T-helper 2 cell treated with Interferon-gamma antibody and Interleukin-4, amounts not matched to agents 100 ng/mL and 5 ng/mL, for 36 hours (primary cell): ENCODE data around the gene MME. TPM values are rescaled to one million over a fixed set of nuclear protein-coding genes. Genes with fewer than 3 reads are reported as not detected.
"Not testable (repeated sequence)": the region's sequence is repeated elsewhere in the genome, so short reads cannot be mapped to it uniquely, and the experiment has no call there.

Source experiments
- intact Hi-C: fragments of 100-400 bp; cut with micrococcal nuclease; formaldehyde crosslinking; loops from one replicate; pipeline ENCODE4 v1.15.1; 2023
- total RNA-seq: library from RNA; stranded (reverse); gene quantifications from 2 replicates; pipeline ENCODE4 v1.2.3, GENCODE V29; 2022

MME gene
- total RNA-seq, 1 donor from 2014 or later, result not detected

DNA sequence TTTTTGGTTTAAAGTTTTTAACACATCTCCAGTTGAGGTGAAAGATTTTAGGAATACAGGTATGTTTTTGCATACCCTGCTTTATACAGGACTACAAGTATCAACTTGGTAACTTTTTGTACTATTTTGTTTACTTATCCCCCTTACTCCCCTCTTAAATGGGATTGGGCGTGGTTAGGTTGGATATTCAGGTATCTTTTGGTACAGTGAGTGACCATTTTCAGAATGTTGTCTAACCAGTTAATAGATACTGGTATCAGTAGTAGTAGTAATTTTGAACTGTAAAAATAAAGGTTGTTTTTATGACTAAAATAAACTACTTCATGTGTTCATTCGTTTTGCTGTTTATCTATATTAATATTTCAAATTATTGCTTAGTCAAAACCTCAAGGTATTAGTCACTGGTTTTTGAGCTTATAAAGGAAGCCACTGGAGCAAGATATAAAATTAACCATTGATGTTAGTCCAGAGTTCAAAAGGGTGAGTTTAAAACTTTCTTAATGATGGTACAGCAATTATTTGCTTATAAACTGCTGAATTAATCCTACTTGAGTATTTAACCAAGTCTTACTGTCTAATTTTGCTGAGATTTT is 3.3 kb downstream of the MME start:
- intact Hi-C loops, result no loop called here

DNA sequence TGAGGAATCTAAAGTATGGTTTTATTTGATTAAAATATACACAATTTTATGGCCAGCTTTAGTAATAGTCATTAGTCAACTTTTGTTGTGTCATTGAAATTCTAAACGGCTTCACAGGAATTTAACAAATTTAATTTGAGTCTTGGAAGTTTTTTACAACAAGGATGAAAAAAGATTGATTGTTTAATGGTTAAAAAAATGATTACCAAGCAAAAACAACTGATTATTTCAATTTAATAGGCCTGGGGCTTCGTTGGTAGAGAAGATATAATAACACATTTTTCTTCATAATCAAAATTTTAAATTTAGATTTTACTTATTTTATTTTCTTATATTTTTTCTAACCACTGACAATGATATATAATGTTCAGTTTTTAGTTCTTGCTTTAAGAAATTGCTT is 4.4 kb downstream of the MME start:
- intact Hi-C loops, result no loop called here

DNA sequence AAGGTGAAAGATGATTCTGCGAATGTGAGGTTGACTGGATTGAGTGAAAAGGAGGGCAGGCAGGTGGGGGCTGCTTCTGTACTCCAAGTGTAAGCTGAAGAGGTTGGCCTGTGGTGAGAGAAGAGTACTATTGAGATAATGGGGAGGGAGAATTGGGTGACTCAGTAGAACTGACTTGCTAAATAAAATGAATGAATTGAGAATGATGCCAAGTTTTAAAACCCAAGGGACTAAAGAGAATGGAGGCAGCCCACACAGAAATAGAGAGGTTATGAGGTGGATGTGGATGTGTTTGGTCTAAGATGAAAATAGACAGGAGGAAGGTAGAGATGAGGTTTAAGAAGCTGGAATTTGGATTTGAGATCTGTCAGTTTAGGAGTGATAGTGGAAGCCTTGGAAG is 5.9 kb downstream of the MME start:
- intact Hi-C loops, result no loop called here

DNA sequence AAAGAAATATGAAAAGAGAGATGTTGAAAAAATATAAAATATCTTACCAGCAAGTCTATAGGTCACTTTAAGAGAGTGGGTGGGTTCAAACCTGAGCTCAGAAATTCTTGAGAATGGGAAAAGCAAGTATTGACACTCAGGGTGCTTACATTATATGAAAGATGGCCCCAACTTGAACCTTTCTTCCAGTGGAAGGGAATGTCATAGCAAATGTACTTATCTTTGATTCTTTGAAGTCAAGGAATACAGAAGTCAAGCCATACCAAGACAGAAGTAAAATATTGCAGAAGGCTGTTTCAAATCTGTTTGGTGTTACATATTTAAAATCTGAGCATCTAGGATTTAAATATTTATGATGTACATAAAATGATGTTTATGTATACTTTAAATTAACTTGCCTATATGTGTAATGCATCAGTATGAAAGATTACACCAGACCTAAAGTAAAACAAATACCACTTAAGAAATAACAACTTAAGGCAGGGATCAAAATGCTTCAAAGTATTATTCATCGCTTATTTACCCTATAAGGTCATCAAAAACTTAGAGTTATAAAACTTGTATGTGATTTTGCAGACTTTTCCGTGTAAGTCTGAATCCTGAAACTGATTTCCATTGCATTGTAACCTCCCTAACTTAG is 8.7 kb downstream of the MME start:
- intact Hi-C loops, result no loop called here

DNA sequence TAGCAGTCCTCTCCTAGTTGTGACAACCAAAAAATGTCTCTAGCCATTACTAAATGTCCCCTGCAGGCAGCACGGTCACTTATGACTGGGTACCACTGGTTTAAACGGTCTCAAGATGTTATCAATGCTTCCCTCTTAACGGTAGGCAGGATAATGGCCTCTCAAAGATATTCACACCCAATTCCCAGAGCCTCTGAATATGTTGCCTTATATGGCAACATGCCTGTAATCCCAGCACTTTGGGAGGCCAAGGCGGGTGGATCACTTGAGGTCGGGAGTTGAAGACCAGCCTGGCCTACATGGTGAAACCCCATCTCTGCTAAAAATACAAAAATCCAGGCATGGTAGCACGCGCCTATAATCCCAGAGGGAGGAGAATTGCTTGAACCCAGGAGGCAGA is 9.4 kb downstream of the MME start:
- intact Hi-C loops, result no loop called here

DNA sequence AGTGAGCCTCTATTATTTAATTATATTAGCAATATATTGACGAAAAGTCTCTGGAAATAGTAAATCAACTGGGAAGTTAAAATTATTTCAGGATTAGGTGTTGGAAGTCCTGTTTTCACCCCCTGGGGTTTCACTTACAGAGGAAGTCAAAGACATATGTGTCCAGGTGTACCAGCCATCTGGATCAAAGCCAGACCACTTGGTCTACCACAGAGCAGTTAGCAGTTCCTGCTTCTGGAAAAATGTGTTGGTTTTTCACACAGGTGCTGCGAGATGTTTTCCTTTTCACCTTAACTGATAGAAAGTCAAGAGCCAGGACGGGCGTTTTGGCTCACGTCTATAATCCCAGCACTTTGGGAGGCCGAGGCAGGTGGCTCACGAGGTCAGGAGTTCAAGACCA is 13.1 kb downstream of the MME start:
- intact Hi-C loops, result no loop called here

DNA sequence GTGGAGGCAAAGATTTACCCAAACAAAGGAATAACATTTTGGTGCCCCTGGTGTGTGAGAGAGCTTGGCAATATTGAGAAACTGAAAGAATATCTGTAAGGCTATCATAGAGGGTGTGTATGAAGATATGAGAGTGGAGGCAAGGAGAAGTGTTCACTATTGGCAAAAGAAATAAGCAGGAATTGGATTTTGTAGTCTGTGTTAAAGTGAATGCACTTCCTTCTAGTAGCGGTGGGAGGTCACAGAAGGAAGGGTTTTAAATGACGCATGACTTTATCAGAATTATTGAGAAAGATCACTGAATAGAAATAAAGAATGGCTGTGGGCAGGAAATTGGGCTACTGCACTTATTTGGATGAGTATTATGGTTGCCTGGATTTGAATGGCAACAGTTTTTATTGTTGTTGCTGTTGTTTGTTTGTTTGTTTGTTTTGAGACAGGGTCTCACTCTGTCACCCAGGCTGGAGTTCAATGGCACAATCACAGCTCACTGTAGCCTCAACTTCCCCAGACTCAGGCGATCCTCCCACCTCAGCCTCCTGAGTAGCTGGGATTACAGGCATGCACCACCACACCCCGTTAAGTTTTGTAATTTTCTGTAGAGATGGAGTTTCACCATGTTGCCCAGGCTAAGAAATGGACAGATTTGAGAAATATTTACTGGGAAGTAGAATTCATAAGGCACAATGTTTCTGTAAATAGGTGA is 16.3 kb downstream of the MME start:
- intact Hi-C loops, result no loop called here

DNA sequence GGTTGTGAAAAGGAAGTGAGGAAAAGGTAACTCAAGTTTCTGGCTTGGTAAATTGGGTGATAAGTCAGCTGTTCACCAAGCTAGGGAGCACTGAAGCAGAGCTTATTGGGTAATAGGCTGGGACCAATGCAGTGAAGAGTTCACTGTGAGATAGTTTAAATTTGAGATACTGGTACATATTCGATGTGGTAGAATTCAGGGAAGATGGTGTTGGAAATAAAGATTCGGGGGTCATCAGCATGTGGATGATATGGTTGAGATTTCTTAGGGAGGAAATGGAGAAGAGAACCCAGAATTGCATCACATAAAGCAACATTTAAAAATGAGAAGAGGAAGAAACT is 16.9 kb downstream of the MME start:
- intact Hi-C loops, result no loop called here

DNA sequence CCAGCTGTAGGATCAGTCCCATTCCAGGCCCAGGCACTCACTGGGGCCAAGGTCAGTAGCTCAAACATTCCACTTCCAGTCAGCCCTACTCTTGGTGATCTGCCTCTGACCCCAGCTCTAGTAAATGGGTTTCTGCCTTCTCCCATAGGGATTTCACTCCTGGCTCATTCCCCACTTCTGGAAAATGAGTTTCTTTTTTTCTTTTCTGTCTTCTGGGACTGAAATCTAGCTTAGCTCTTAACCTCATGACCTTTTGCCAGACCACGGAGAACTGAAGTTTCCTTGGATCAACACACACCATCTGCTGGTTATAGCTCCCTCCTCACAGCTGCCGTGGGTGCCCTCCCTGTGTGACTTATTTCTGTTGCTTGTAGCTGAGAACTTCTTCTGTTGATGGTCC is 21.3 kb downstream of the MME start:
- intact Hi-C loops, result no loop called here

DNA sequence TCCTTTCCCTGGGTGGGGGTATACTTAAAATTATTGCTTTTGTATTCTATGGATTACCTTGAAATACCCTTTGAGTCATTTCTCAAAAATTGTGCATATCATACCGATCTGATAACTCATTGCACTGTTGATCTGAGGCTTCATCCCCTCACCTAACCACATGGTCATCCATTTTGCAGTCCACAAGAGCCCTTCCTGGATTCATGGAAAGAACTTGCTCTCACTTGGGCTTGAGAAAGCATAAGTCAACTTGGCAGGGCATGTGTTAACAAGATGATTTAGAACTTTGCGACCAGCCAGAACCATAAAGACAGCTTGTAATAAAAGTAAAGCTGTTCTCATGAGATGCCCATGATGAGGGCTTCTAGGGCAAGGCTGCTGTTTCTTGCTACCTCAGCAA is 22.2 kb downstream of the MME start:
- intact Hi-C loops, result no loop called here

DNA sequence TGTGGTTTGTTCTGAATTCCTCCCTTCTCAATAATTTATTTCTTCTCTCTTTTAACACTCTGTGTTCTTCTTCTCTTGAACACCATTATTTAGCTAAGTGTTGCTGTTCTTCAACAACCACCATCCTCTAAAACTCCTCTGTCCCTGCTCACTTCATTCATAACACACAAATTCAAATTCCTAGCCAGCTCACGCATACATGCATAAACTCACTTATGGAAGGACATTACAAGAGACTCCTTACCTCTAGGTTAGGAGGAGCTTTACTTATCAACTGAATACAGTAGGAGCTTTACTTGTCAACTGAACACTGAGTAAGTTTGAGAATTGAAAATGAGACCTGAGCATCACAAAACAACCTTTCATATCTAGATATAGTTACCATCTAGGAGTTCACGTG is 23.6 kb downstream of the MME start:
- intact Hi-C loops, result no loop called here

DNA sequence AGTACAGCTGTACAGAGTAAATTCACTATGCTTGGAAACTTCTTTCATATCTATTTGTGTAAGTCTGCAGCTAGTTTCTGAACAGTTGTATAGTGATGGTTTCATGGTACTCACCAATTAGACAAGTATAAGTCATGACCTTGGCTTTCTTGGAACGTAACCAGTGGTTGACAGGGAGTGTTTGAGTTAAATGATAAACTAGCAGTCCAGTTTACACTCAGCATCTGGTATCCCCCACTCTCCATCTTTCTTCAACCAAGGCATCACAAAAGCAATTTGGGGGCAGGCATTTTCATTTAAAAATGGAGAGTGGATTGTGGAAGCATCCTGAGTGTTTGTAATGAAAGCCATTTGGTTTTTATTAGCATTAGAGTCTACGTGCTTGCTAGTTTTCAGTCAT is 26.0 kb downstream of the MME start:
- intact Hi-C loops, result no loop called here

DNA sequence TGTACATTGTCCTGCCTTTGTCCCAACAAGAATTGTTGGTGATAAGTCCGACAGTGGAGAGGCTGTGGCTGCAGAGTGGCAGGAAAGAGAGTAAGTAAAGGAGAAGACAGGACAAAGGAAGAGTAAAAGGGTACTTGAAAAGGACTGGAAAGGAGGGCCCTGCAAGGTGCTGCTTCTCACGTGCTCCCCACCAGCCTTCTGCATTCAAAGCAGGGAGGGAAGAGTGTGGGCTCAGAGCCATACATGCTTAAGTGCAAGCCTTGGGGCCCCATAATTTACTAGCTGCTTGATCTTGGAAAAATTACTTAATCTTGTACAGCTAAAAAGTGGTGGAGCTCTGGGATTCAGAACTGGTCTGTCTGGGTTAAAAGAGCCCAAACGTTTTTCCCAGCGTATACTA is 29.9 kb downstream of the MME start:
- intact Hi-C loops, result no loop called here

DNA sequence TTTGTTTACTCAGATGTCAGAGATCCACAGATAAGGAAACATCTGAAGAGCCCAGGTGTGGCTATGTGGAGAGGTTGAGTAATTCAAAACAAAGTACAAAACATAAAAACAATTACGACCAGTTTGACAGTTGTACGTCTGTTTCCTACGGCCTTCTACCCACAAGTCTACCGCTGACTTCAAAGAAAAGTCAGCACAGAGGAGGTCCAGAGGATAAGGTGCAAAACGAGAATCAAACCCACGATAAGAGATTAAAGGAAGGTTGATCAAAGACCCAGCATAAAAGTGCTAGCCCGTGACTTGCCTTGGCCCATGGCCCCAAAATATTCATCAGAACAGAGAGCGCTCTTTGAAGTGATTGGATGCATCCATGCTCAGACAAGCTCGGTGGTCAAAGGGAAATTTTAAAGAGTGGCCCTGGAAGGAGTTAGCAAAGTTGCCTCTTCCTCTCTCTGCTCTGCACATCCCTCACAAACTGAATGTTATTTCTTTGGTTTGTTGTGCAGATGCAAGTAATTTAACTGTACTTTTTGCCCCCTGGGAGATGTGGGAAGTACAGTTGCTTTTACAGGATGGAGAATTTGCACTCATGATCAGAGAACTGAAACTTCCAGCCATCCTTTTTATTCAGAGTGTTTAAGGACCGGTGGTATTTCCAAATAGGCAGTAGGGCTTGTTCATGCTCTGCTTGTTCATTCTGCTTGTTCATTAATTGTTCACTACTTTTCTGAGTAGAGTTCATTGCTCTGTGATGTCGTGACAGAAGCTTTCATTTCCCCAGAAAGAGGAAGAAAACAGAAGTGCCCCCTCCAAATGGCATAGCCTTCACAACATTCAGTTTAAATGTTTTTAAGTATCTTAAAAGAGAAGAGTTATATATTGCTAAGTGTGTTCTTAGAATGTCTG is 31.1 kb downstream of the MME start:
- intact Hi-C loops, result no loop called here

DNA sequence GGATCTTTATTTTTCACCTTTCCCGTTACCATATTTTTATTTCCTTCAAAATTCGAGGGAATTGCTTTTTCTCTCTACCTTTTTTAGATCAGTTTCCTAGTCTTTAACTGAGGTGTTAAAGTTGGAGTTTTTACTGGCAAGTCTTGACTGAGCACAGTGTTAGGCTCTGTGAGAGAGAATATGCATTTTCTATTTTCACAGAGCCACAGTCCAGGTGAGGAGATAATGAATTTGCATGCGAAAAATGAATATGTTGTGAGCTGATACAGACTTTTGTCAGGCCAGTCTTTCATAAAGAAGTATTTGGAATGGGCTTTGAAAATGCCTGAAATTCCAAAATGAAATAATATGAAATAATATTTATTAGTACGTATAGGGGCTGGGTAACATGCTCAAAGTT is 31.9 kb downstream of the MME start:
- intact Hi-C loops, result no loop called here

DNA sequence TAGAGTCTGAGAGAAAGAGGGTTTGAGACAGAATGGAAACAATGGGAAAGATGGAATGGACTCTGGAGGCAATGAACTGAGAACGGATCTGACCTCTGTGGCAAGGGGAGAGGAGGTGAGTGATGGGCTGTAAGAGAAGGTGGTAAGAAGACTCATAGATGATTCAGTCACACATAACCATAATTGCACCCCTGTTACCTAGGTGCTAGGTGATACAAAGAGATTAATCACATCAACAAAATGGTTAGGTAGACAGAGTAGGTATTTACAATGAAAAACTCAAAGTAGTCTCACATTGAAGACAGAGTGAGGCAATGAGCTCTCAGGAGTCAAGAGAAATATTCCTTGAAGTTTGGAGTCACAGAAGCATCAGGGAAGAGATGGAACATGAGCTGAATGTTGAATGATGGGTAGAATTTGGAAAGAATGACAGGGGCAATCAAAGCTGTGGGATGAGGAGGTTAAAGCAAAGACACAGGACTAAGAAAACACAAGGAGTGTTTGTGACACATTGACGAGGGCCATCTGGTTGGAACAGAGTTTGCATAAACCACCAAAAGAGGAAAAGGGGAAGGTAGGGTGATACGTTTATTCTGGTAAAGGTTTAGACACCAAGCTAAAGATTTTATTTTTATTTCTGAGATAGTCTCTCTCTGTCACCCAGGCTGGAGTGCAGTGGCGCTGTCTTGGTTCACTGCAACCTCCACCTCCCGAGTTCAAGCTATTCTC is 32.7 kb downstream of the MME start:
- intact Hi-C loops, result no loop called here

DNA sequence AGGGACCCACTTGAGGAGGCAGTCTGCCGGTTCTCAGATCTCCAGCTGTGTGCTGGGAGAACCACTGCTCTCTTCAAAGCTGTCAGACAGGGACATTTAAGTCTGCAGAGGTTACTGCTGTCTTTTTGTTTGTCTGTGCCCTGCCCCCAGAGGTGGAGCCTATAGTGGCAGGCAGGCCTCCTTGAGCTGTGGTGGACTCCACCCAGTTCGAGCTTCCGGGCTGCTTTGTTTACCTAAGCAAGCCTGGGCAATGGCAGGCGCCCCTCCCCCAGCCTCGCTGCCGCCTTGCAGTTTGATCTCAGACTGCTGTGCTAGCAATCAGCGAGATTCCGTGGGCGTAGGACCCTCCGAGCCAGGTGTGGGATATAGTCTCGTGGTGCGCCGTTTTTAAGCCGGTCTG is 44.6 kb downstream of the MME start:
- intact Hi-C loops, result not testable (repeated sequence)

DNA sequence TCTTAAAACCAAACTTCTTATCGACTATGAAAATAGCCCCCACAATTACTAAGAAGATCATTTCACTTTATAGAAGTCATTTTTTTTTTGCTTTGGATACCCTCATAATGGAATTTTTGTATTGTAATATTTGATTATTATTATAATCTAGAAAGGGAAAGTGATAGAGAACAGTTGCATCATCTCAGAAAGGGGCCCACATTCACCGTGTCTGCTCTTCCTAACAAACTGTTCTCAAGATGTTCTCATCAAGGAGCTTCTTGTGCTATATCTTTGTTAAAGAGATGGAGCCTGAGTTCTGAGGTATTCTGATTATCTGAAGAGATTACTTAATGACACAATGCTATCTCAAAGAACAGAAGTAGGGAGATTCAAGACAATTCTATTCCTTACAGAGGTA is 49.3 kb downstream of the MME start:
- intact Hi-C loops, result no loop called here

DNA sequence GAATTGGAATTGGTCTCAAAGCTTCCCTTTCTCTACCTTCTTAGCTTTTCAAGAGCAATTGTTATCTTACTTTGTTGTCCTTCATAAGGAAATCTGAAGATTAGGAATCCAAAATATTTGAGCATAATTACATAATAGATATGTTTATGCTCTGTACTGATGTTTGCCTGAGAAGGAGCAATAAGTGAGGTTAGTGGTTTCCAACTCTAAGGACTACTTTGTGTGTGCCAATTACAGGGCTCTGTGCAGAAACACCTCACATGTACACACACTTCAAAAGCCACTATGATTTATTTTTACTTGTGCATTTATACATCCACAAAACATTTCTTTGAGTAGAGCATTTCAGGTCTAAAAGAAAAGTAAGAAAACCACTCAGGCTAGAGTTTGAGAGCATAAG is 49.9 kb downstream of the MME start:
- intact Hi-C loops, result no loop called here

DNA sequence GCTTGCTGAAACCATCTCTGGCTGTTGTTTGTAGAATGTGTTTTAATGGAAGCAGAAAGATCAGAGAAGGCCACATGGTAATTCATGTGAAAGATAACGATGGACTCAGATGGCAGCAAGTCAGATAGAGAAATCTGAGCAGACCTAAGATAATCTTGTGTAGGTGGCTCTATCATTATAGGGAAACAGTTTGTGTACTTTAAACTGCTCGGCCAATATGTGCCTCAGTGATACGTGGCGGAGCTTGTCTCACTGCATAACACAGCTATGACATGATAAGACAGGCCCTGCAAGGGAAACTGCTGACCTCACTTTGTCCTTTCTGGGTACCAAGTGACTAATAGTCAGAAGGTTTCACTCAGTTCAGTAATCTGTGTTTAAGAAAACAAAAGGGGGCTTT is 51.0 kb downstream of the MME start:
- intact Hi-C loops, result no loop called here

DNA sequence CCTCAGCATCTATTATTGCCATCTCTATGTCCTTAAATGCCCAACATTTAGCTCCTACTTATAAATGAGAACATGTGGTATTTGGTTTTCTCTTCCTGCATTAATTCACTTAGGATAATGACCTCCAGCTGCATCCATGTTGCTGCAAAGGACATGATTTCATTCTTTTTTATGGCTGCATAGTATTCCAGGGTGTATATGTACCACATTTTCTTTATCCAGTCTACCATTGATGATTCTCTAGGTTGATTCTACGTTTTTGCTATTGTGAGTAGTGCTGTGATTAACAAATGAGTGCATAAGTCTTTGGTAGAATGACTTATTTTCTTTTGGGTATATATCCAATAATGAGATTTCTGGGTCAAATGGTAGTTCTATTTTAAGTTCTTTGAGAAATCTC is 54.2 kb downstream of the MME start:
- intact Hi-C loops, result not testable (repeated sequence)

DNA sequence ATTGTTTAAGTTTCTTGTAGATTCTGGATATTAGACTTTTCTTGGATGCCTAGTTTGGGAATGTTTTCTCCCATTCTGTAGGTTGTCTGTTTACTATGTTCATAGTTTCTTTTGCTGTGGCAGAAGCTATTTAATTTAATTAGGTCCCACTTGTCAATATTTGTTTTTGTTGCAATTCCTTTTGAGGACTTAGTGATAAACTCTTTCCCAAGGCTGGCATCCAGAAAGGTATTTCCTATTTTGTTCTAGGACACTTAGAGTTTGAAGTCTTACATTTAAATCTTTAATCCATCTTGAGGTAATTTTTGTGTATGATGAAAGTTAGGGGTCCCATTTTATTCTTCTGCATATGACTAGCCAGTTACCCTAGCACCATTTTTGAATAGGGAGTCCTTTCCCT is 54.9 kb downstream of the MME start:
- intact Hi-C loops, result no loop called here
